ENCODE data around the gene CD300H.

Gene CD300H

DNA sequence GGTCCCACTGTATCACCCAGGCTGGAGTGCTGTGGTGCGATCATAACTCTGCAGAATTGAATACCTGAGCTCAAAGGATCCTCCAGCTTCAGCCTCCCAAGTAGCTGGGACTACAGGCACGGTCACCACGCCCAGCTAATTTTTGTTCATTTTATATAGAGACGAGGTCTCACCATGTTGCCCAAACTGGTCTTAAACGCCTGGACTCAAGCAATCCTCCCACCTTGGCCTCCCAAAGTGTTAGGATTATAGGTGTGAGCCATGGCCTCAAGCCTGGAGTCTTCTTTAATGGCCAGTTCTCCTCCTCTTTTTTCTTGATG lies 36.5 kb downstream of the CD300H start:
- Histone ChIP-seq H3K36me3 (ENCODE audit: control insufficient read depth in 2 of 2, insufficient read depth in 1 of 2, low read length in 2 of 2) (no peaks in the 10 kb centered on the region), H3K4me1 (ENCODE audit: control insufficient read depth, insufficient read depth, low read length) (no peaks in the 10 kb centered on the region), H3K4me3 (ENCODE audit: low read depth, low read length) (no peak overlapping the region), H3K9me3 (ENCODE audit: control insufficient read depth, insufficient read depth, low read depth, low read length) (no peaks in the 10 kb centered on the region), H3K27ac (ENCODE audit: extremely low read depth, low read depth, low read length) (no peak overlapping the region)
- CTCF ChIA-PET: interaction anchor here (0.5 to 1.1 kb wide), 3 partner anchors 15 to 163 kb away, joined by 3 to 5 read pairs (median 4); partner anchors contain the start of gene CD300C
- POLR2A ChIA-PET: interaction anchor here (0.6 kb wide), 1 partner anchor 88 kb away, joined by 9 read pairs; no protein-coding TSS in a partner anchor
- TF ChIP-seq ZNF514 (tag by site-specific recombination; IDR thresholded peaks at IDR 0.05): no peak
- TF ChIP-seq TCF7L2 (IDR thresholded peaks at IDR 0.05; ENCODE audit: borderline replicate concordance, low read depth, low read length): no peak
- no peak for TF ChIP-seq ZNF211 (tag by site-specific recombination; IDR thresholded peaks at IDR 0.05; ENCODE audit: low read depth)
- TF ChIP-seq ZNF133 (tag by site-specific recombination; IDR thresholded peaks at IDR 0.05): no peak
- TF ChIP-seq, protein P1, sequence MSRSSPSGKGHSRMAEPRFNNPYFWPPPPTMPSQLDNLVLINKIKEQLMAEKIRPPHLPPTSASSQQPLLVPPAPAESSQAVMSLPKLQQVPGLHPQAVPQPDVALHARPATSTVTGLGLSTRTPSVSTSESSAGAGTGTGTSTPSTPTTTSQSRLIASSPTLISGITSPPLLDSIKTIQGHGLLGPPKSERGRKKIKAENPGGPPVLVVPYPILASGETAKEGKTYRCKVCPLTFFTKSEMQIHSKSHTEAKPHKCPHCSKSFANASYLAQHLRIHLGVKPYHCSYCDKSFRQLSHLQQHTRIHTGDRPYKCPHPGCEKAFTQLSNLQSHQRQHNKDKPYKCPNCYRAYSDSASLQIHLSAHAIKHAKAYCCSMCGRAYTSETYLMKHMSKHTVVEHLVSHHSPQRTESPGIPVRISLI (tag by site-specific recombination; IDR thresholded peaks at IDR 0.05): no peak

DNA sequence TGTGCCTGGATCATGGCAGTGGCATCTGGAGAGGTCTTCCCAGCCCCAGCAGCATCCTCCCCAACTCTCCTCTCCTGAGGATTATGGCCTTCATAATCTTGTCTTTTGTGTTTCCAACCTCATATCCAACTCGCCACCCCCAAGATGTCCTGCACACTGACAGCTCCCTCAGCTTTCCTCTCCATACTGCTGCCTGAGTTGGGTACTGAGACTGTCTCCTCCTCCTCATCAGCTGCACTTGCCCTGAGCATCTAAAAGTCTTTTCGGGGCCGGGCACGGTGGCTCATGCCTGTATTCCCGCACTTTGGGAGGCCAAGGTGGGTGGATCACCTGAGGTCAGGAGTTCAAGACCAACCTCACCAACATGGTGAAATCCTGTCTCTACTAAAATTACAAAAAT lies 38.1 kb downstream of the CD300H start:
- no peak overlapping the region for H3K27ac ChIP-seq (ENCODE audit: extremely low read depth, low read depth, low read length)
- no peaks in the 10 kb centered on the region for H3K4me1 ChIP-seq (ENCODE audit: control insufficient read depth, insufficient read depth, low read length)
- ChIA-PET POLR2A (no interaction called here), CTCF (interaction anchor here (0.6 to 2.3 kb wide), 2 partner anchors 71 to 161 kb away, joined by 3 to 5 read pairs; no protein-coding TSS in a partner anchor)
- H3K4me3 ChIP-seq (ENCODE audit: low read depth, low read length): no peak overlapping the region
- no peaks in the 10 kb centered on the region for H3K36me3 ChIP-seq (ENCODE audit: control insufficient read depth in 2 of 2, insufficient read depth in 1 of 2, low read length in 2 of 2)
- no peaks in the 10 kb centered on the region for H3K9me3 ChIP-seq (ENCODE audit: control insufficient read depth, insufficient read depth, low read depth, low read length)
- no peak for TF ChIP-seq YY1 (tag by site-specific recombination; IDR thresholded peaks at IDR 0.05)
- no peak for TF ChIP-seq ZBTB6 (tag by site-specific recombination; IDR thresholded peaks at IDR 0.05)
- no peak for TF ChIP-seq YY2 (tag by site-specific recombination; IDR thresholded peaks at IDR 0.05)
- TF ChIP-seq ZNF341 (tag by site-specific recombination; IDR thresholded peaks at IDR 0.05; ENCODE audit: low read depth): no peak
- no peak for TF ChIP-seq ZBTB17 (tag by site-specific recombination; IDR thresholded peaks at IDR 0.05)
- no peak for TF ChIP-seq PRDM6 (tag by site-specific recombination; IDR thresholded peaks at IDR 0.05)
- TF ChIP-seq ZNF792 (tag by site-specific recombination; IDR thresholded peaks at IDR 0.05): no peak
- TF ChIP-seq SP2 (tag by site-specific recombination; IDR thresholded peaks at IDR 0.05): no peak
- TF ChIP-seq ZNF488 (tag by site-specific recombination; IDR thresholded peaks at IDR 0.05): no peak
- TF ChIP-seq GLI4 (tag by site-specific recombination; IDR thresholded peaks at IDR 0.05): no peak
- no peak for TF ChIP-seq ZNF10 (tag by site-specific recombination; IDR thresholded peaks at IDR 0.05)
- no peak for TF ChIP-seq ZNF140 (tag by site-specific recombination; IDR thresholded peaks at IDR 0.05)
- TF ChIP-seq ZNF747 (tag by site-specific recombination; IDR thresholded peaks at IDR 0.05): no peak
- no peak for TF ChIP-seq ZNF174 (tag by site-specific recombination; IDR thresholded peaks at IDR 0.05)
- no peak for TF ChIP-seq ZNF2 (tag by site-specific recombination; IDR thresholded peaks at IDR 0.05)
- no peak for TF ChIP-seq ZNF16 (tag by site-specific recombination; IDR thresholded peaks at IDR 0.05; ENCODE audit: low read depth)
- TF ChIP-seq ZNF561 (tag by site-specific recombination; IDR thresholded peaks at IDR 0.05; ENCODE audit: borderline replicate concordance): no peak
